ENCODE data around the gene TGFBR3.
A peak's percentile ranks its signal among the peaks of the same experiment; 100 is the strongest.

TGFBR3 gene

GRCh38 chr1:91706140-91706957 is 179.6 kb downstream of the TGFBR3 start:
- no peak for DNase-seq (ENCODE audit: low read depth, low spot score)
- in situ Hi-C loops (cut with HindIII; ENCODE audit: low sequenced_read_pairs): no loop called here
- H3K4me3 ChIP-seq (ENCODE audit: low read depth, low read length): no peak overlapping the region
- TF ChIP-seq CTCF (IDR thresholded peaks at IDR 0.05; ENCODE audit: low read depth, low read length): no peak

GRCh38 chr1:91704746-91705145 is 181.2 kb downstream of the TGFBR3 start:
- no peak for DNase-seq (ENCODE audit: low read depth, low spot score)
- in situ Hi-C loops (cut with HindIII; ENCODE audit: low sequenced_read_pairs): no loop called here
- H3K4me3 ChIP-seq (ENCODE audit: low read depth, low read length): no peak overlapping the region
- no peak for TF ChIP-seq CTCF (IDR thresholded peaks at IDR 0.05; ENCODE audit: low read depth, low read length)

GRCh38 chr1:91703095-91703494 is 182.9 kb downstream of the TGFBR3 start:
- no peak for DNase-seq (ENCODE audit: low read depth, low spot score)
- in situ Hi-C loops (cut with HindIII; ENCODE audit: low sequenced_read_pairs): no loop called here

GRCh38 chr1:91701472-91701869 is 184.5 kb downstream of the TGFBR3 start:
- in situ Hi-C loops (cut with HindIII; ENCODE audit: low sequenced_read_pairs): no loop called here
- no peak for DNase-seq (ENCODE audit: low read depth, low spot score)
- TF ChIP-seq CTCF (IDR thresholded peaks at IDR 0.05; ENCODE audit: low read depth, low read length): no peak
- no peak overlapping the region for H3K4me3 ChIP-seq (ENCODE audit: low read depth, low read length)

More at GRCh38 chr1:91703095-91703494, 182.9 kb downstream of the TGFBR3 start:
- TF ChIP-seq CTCF (IDR thresholded peaks at IDR 0.05; ENCODE audit: low read depth, low read length): no peak
- H3K4me3 ChIP-seq (ENCODE audit: low read depth, low read length): no peak overlapping the region

GRCh38 chr1:91700771-91701471 is 185.0 kb downstream of the TGFBR3 start:
- peak; percentile 50 for DNase-seq (ENCODE audit: low read depth, low spot score)
- TF ChIP-seq CTCF (IDR thresholded peaks at IDR 0.05; ENCODE audit: low read depth, low read length): no peak
- H3K4me3 ChIP-seq (ENCODE audit: low read depth, low read length): no peak overlapping the region
- in situ Hi-C loops (cut with HindIII; ENCODE audit: low sequenced_read_pairs): no loop called here

GRCh38 chr1:91700332-91700731 is 185.6 kb downstream of the TGFBR3 start:
- TF ChIP-seq CTCF (IDR thresholded peaks at IDR 0.05; ENCODE audit: low read depth, low read length): peak; percentile 14
- no peak overlapping the region for H3K4me3 ChIP-seq (ENCODE audit: low read depth, low read length)
- in situ Hi-C loops (cut with HindIII; ENCODE audit: low sequenced_read_pairs): no loop called here
- peak; percentile 9 for DNase-seq (ENCODE audit: low read depth, low spot score)
